Measurements from ENCODE around the gene CHST9.

GRCh38 chr18:27136208-27136535 lies 48.9 kb downstream of the CHST9 start:
- TF ChIP-seq, protein P1, sequence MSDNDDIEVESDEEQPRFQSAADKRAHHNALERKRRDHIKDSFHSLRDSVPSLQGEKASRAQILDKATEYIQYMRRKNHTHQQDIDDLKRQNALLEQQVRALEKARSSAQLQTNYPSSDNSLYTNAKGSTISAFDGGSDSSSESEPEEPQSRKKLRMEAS (IDR thresholded peaks at IDR 0.05; ENCODE audit: insufficient read depth, insufficient read length), result no peak
- TF ChIP-seq CTCF (IDR thresholded peaks at IDR 0.05; ENCODE audit: extremely low read depth in 1 of 2, insufficient read depth in 1 of 2, low read depth in 1 of 2, low read length in 2 of 2) (no peak), EZH2 (IDR thresholded peaks at IDR 0.05; ENCODE audit: borderline replicate concordance, low read depth, low read length, severe bottlenecking) (no peak), POLR2AphosphoS5 (IDR thresholded peaks at IDR 0.05; ENCODE audit: insufficient read depth, low read depth, low read length) (no peak)

Measured in endothelial cell of umbilical vein (primary cell).